ENCODE data around the gene ULK3. TPM values are rescaled to one million over a fixed set of nuclear protein-coding genes. Genes with fewer than 3 reads are reported as not detected.

The ULK3 gene
- total and polyA plus RNA-seq, 2 of the 4 experiments (the other 2 are of a cell fraction), result 11.8 to 22.7 TPM

DNA sequence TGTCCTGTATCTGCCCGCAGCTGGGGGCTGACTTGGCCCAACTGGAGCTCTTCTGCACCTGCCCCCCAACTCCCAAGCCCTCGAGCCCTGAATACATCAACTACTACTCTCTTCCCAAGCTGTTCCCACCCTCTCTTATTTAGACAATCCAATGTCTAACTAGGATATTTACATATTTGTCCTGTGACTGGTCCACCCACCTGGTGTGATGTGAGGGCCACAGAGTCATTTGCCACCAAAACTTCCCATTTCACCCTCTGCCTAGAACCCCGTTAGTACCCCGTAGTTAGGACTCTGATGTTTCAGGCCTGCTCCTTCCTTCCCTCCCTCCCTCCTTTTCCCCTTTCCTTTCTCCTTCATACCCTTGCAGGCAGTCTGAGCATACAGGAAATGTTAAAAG is 10.1 kb downstream of the ULK3 start:
- Histone ChIP-seq H3K79me1 (ENCODE audit: low read depth in 1 of 2, low read length in 2 of 2) (no peaks in the 10 kb centered on the region), H3K27ac (ENCODE audit: insufficient read depth, low read length) (no peak overlapping the region), H3K14ac (replicated peaks; ENCODE audit: low read depth, low read length) (no peak overlapping the region), H3K4me1 (ENCODE audit: control insufficient read depth, insufficient read depth, low read length) (no peaks in the 10 kb centered on the region), H2AK9ac (replicated peaks; ENCODE audit: low read depth, low read length, poor library complexity) (no peak overlapping the region), H2BK20ac (ENCODE audit: low read depth, low read length) (no peak overlapping the region), H4K8ac (ENCODE audit: low read depth in 2 of 2, low read length in 2 of 2) (no peak overlapping the region), H3K23ac (ENCODE audit: low read depth, low read length) (no peak overlapping the region), H3K36me3 (ENCODE audit: control insufficient read depth, insufficient read depth, low read length) (peaks cover 3% of the 10 kb centered on the region; the same call in 1 of the 2 replicates), H3K4me2 (ENCODE audit: low read depth, low read length) (no peak overlapping the region), H2BK15ac (ENCODE audit: low read depth, low read length) (no peak overlapping the region), H3K18ac (ENCODE audit: low read depth, low read length) (no peak overlapping the region), H2AFZ (replicated peaks; ENCODE audit: low read length, poor library complexity) (no peak overlapping the region), H3K4ac (ENCODE audit: low read depth, low read length) (no peak overlapping the region), H3K56ac (ENCODE audit: extremely low read depth, insufficient read depth, low read length) (no peak overlapping the region), H3K27me3 (ENCODE audit: control insufficient read depth, insufficient read depth, low read length) (peaks cover 13% of the 10 kb centered on the region), H4K20me1 (ENCODE audit: insufficient read depth, low read length) (no peaks in the 10 kb centered on the region; the same call in 1 of the 2 replicates), H2AK5ac (ENCODE audit: low read depth, low read length) (no peak overlapping the region), H3K4me3 (ENCODE audit: insufficient read depth, low read depth, low read length) (no peak overlapping the region), H2BK120ac (ENCODE audit: low read depth, low read length) (no peak overlapping the region), H4K91ac (ENCODE audit: insufficient read depth, low read depth, low read length) (no peak overlapping the region), H2BK5ac (ENCODE audit: low read depth, low read length, poor library complexity, severe bottlenecking) (no peak overlapping the region), H4K5ac (ENCODE audit: low read depth, low read length) (no peak overlapping the region), H3K9me3 (ENCODE audit: control insufficient read depth, insufficient read depth, low read length) (no peaks in the 10 kb centered on the region), H3K9ac (ENCODE audit: low read depth, low read length) (no peak overlapping the region), H3K9me1 (ENCODE audit: insufficient read depth, low read length) (no peaks in the 10 kb centered on the region)
- in situ Hi-C loops (cut with MboI; ENCODE audit: low sequenced_read_pairs) (no loop called here), dilution Hi-C loops (cut with HindIII; ENCODE audit: low sequenced_read_pairs, unreplicated experiment) (no loop called here), intact Hi-C loops (cut with micrococcal nuclease) (no loop called here)
- DNase-seq (no peak), ATAC-seq (ENCODE audit: low read depth) (no peak; the same call in 1 of the 2 replicates)
- BruUV-seq (replicated peaks), result no TSS peak
- ChIA-PET POLR2A (ENCODE audit: unreplicated experiment) (no interaction called here), CTCF (interaction anchor here (1.3 kb wide), 1 partner anchor 61 kb away, joined by 5 read pairs; no protein-coding TSS in a partner anchor)
- no peak for TF ChIP-seq FOS (IDR thresholded peaks at IDR 0.05; ENCODE audit: low read depth, low read length)
- no peak for TF ChIP-seq MAFK (IDR thresholded peaks at IDR 0.05; ENCODE audit: low read depth, low read length)
- TF ChIP-seq RFX5 (IDR thresholded peaks at IDR 0.05; ENCODE audit: low read depth, low read length), result no peak
- TF ChIP-seq MAZ (IDR thresholded peaks at IDR 0.05; ENCODE audit: borderline replicate concordance, low read depth, low read length), result no peak
- TF ChIP-seq SMC3 (IDR thresholded peaks at IDR 0.05; ENCODE audit: low read depth, low read length), result no peak
- TF ChIP-seq, protein P1, sequence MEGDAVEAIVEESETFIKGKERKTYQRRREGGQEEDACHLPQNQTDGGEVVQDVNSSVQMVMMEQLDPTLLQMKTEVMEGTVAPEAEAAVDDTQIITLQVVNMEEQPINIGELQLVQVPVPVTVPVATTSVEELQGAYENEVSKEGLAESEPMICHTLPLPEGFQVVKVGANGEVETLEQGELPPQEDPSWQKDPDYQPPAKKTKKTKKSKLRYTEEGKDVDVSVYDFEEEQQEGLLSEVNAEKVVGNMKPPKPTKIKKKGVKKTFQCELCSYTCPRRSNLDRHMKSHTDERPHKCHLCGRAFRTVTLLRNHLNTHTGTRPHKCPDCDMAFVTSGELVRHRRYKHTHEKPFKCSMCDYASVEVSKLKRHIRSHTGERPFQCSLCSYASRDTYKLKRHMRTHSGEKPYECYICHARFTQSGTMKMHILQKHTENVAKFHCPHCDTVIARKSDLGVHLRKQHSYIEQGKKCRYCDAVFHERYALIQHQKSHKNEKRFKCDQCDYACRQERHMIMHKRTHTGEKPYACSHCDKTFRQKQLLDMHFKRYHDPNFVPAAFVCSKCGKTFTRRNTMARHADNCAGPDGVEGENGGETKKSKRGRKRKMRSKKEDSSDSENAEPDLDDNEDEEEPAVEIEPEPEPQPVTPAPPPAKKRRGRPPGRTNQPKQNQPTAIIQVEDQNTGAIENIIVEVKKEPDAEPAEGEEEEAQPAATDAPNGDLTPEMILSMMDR (conservative IDR thresholded peaks at IDR 0.05; ENCODE audit: low read depth, low read length), result no peak
- no peak for TF ChIP-seq CHD1 (IDR thresholded peaks at IDR 0.05; ENCODE audit: low read depth, low read length)
- TF ChIP-seq, protein P2, sequence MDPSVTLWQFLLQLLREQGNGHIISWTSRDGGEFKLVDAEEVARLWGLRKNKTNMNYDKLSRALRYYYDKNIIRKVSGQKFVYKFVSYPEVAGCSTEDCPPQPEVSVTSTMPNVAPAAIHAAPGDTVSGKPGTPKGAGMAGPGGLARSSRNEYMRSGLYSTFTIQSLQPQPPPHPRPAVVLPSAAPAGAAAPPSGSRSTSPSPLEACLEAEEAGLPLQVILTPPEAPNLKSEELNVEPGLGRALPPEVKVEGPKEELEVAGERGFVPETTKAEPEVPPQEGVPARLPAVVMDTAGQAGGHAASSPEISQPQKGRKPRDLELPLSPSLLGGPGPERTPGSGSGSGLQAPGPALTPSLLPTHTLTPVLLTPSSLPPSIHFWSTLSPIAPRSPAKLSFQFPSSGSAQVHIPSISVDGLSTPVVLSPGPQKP (IDR thresholded peaks at IDR 0.05; ENCODE audit: borderline replicate concordance, low read depth, low read length), result no peak
- TF ChIP-seq BHLHE40 (IDR thresholded peaks at IDR 0.05; ENCODE audit: low read depth, low read length), result no peak
- TF ChIP-seq RAD21 (IDR thresholded peaks at IDR 0.05; ENCODE audit: low read length), result no peak
- no peak for TF ChIP-seq MXI1 (IDR thresholded peaks at IDR 0.05; ENCODE audit: borderline replicate concordance, low read depth, low read length)
- TF ChIP-seq, protein P3, sequence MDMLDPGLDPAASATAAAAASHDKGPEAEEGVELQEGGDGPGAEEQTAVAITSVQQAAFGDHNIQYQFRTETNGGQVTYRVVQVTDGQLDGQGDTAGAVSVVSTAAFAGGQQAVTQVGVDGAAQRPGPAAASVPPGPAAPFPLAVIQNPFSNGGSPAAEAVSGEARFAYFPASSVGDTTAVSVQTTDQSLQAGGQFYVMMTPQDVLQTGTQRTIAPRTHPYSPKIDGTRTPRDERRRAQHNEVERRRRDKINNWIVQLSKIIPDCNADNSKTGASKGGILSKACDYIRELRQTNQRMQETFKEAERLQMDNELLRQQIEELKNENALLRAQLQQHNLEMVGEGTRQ (IDR thresholded peaks at IDR 0.05; ENCODE audit: low read depth, low read length), result no peak
- no peak for TF ChIP-seq CEBPB (IDR thresholded peaks at IDR 0.05; ENCODE audit: low read depth, low read length)
- no CpG with 5 or more reads among the region's 4 CpGs for WGBS, 2 experiments (ENCODE audit: extremely low coverage in 2 of 2, insufficient read length in 1 of 2)

Measured in IMR-90 (cell line).